Ecto neural progenitor cell (in vitro differentiated cells): ENCODE measurements around the gene CCNF.

Experiments used
- DNase-seq: peaks from one replicate; pipeline ENCODE4 v3.0.0-alpha.2; 2018; ENCODE audit warnings: low spot score

Gene CCNF

DNA sequence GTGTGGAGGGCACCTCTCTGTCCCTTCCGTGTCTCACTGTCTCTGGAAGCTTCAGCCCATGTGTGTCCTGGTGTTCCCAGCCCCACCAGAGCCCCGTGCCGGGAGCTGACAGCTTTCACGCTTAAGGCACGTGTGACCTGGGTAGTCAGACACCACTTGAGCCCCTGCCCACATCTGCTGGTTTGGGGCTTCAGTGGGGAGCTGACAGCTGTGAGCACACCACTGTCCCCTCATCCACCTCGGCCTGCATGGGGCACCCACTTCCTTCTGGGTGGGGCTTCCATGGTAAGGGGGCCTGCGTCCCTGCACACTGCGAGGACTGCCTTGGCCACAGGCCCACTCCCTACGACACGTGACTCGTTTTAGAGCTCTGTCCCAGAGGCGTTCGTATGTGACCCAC, 28.0 kb downstream of the CCNF start:
- DNase-seq: no peak

- DNase-seq: no peak
These were observed 28.7 kb downstream of the CCNF start for GRCh38 chr16:2457946-2458345.

- no peak for DNase-seq
These were observed 29.8 kb downstream of the CCNF start for GRCh38 chr16:2458887-2459646.

GRCh38 chr16:2459647-2460390, 30.6 kb downstream of the CCNF start, which contains the start of gene TEDC2:
TSS of gene TEDC2 (plus strand) at chr16:2460109. CDS start at chr16:2460145, 36 bp downstream.
- DNase-seq: peak; percentile 98

DNA sequence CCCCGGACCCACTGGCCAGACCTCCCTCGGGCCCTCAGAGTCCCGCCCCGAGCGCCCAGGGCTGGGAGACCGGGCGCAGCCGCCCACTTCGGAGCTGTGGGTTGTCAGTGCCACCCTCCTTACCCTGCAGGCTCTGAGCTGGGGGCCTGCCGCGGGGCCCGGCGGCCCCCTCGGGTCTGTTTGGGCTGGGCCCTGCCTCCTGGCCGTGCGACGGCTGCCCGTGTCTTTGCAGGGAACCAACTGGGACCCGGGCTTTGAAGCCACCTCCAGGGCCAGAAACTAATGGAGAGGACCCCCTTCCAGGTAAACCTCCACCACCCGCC, 31.1 kb downstream of the CCNF start:
- no peak for DNase-seq

GRCh38 chr16:2460916-2461315, 31.7 kb downstream of the CCNF start:
- no peak for DNase-seq

DNA sequence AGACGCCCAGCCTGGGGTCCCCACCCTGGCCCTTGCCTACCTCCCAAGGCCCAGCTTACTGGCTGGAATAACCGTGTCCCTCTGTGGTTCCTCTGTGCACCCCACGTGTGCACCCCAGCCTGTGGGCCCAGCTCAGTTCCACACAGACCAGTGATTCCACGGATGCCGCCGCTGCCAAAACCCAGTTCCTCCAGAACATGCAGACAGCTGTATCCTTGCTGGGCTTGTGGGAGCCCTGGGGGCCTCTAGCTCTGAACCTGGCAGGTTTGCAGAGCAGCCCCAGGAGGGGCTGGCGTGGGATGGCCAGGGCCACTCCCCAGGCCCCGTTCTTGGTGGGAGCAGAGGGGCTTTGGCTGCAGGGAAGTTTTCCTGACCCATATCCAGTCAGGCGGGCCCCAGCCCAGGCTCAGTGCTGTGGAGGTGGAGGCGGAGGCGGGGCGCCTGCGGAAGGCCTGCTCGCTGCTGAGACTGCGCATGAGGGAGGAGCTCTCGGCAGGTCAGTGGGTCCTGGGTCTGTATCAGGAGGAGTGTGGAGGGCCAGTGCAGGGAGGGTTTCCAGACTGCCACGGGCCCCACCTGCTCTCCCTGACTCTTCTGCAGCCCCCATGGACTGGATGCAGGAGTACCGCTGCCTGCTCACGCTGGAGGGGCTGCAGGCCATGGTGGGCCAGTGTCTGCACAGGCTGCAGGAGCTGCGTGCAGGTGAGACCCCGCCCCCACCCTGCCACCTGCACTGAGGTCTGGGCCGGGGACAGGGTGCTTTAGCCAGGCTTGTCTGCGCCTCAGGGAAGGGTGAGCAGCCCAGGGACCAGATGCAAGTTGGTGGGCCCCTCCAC, 33.0 kb downstream of the CCNF start:
- DNase-seq: no peak

DNA sequence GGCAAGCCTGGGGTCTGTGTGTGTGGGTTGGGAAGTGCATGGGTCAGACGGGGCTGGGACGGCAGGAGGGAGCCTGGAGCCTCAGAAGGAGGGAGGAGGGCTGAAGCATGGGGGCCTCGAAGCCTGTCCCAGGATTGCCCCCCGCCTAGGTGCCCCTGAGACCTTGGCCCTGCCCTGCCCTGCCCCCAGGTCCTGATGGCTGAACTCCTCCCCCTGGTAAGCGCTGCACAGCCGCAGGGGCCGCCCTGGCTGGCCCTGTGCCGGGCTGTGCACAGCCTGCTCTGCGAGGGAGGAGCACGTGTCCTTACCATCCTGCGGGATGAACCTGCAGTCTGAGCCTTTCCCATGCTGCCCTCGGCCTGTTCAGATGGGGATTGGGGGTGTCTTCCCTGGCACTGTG, 35.1 kb downstream of the CCNF start:
- no peak for DNase-seq

GRCh38 chr16:2465653-2466415, 36.6 kb downstream of the CCNF start:
- no peak for DNase-seq

DNA sequence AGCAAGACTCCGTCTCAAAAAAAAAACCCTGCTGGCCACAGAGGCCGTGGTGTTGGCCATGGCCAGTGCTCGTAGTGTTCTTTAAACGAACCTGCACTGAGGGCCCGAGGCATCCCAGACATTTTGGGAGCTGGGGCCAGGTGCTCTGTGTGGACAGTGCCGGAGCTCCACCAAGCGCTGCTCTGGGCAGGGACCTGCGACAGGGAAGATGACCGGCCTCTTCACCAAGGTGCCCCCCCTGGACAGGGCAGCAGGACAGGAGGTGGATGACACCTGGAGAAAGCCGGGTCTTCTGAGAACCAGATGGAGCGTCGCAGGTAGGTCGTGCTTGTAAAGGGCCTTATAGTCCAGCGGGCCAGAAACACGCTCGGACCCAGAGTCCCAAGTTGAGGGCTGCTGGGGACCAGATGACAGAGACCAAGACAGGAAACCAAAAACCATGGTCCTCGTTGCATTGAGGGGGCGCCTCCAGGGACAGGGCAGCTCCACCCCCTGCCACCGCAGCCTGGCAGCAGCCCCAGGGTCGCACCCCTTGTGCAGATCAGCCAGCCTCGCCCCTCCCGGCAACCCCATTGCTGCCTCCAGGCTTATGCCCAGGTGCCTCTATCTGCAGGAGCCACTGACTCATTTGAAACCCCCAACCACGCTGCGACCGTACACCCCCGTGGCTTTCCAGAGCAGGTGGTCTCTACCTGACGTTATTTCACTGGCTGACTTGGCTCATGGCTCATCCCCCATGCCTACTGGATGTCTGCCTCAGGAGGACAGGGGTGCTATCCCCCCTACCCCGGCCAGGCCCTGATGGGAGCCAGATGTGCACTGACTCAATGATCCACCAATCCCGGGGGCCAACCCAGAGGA, 37.6 kb downstream of the CCNF start:
- no peak for DNase-seq

GRCh38 chr16:2467528-2468232, 38.4 kb downstream of the CCNF start:
- DNase-seq: peak; percentile 79

DNA sequence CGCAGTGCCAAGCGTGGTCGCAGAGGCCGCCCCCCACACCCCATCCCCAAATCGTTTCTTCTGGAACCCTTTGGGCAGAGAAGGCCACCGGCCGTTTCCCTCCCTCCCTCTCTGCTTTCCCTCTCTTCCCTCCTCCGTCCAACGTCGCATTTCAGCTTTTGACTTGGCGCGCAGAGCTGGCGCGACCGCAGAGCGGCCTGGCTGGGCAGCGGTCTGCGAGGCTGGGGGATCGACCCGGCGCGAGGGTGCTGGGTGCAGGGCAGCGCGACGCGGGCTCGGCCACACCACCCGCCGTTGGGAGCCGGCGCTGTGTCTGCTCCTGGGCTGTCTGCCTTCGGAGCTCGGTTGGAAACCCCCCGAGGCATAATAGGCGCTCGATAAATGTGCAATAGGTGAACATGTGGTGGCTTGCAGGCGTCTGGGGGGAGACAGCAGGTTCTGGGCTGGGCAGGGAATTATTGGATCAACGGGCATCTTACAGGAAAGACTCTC, 39.0 kb downstream of the CCNF start:
- peak; percentile 67 for DNase-seq

DNA sequence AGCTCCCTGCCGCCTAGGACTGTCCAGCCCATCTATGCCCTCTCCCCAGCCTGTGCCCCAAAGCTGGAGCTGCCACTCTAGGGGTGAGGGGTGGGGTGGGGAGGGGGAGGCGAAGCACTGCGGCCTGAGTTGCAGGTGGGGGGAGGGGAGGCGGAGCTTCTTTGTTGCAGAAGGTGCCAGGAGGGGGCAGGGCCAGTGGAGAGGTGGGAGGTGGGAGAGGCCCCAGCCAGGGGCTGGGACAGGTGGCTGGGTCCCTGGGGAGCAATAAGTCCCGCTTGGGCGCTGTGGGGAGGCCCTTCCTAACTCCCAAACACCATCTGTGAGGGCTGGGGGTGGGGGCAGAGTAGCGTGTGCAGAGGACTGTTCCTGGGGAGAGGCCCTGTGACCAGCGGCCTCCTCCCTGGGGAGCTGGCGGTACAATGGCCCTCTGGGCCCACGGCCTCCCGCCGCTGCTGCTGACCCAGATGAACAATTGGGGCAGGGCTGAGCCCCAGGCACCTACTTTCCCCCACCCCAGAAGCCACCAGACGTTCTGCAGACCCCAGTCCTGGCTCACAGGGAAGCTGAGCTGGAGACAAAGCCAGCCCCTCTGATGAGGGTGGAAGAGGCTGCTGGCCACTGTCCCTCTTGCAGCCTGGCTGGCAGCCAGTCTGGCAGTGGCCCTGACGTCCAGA, 39.6 kb downstream of the CCNF start:
- DNase-seq: no peak

- DNase-seq: no peak
These were observed 40.4 kb downstream of the CCNF start for GRCh38 chr16:2469399-2470233.

DNA sequence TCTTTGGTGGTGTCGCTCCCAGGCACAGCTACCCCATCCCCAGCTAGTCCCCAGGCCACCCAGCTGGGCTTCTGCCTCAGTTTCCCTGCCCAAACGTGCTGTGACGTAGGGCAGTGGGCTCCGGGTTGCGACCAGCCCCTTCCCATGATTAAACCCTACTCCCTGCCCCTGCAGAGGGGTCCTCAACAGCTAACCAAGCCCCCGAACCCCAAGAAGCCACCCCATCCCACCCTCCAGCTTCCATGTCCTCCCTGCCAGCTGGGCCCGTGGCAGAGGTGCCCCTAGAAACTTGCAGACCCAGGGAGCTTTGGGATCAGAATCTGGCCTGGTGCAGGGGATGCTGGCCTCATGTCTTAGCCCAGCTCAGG, 41.0 kb downstream of the CCNF start:
- no peak for DNase-seq

- no peak for DNase-seq
These were observed 41.4 kb downstream of the CCNF start for GRCh38 chr16:2470603-2471015.

GRCh38 chr16:2471016-2471652, 41.9 kb downstream of the CCNF start, which contains the start of gene NTN3:
TSS of gene NTN3 (plus strand) at chr16:2471297. CDS start at chr16:2471702, 405 bp downstream.
- DNase-seq: peak; percentile 84
